IMR-90 (cell line): ENCODE data around the gene GDPD5. TPM values are rescaled to one million over a fixed set of nuclear protein-coding genes. Genes with fewer than 3 reads are reported as not detected.
A peak's percentile ranks its signal among the peaks of the same experiment; 100 is the strongest.

Experiments used
- ATAC-seq: fragments of 200-7000 bp; cut with Tn5 transposase; 2 replicates; pipeline ENCODE4 v1.9.1; 2020; ENCODE audit warnings: low read depth, mild to moderate bottlenecking, moderate library complexity
- BruUV-seq: library from RNA; stranded (reverse); fragments of 400-500 nt; replicated peaks from 2 replicates; lab custom pipeline; 2021; lab: Mats Ljungman, UMichigan
- CTCF ChIA-PET: fragments of 300-600 bp; formaldehyde crosslinking; extraction: SDS; loops from one replicate; lab custom pipeline; 2021; ENCODE audit warnings: antibody characterized with exemption; lab: Yijun Ruan, JAX
- POLR2A ChIA-PET: fragments of 300-600 bp; sonication (Branson Sonifier 250); formaldehyde crosslinking; loops from one replicate; lab custom pipeline; 2022; ENCODE audit warnings: antibody characterized with exemption; ENCODE audit not compliant: unreplicated experiment; lab: Charles Lee
- DNase-seq: peaks from one replicate; pipeline ENCODE4 v3.0.0; 2013
- H2AFZ ChIP-seq: replicated peaks from 2 replicates; pipeline ENCODE3; 2013; ENCODE audit warnings: low read length, mild to moderate bottlenecking; ENCODE audit not compliant: poor library complexity
- H2AK5ac ChIP-seq: 2 replicates; pipeline ENCODE4 v1.6.1; 2013; ENCODE audit warnings: low read depth, low read length, inconsistent platforms
- H2AK9ac ChIP-seq: replicated peaks from 2 replicates; pipeline ENCODE3; 2013; ENCODE audit warnings: mild to moderate bottlenecking, low read depth, low read length, moderate library complexity; ENCODE audit not compliant: poor library complexity
- H2BK120ac ChIP-seq: 2 replicates; pipeline ENCODE4 v1.6.1; 2013; ENCODE audit warnings: low read depth, low read length, inconsistent platforms
- H2BK15ac ChIP-seq: 3 replicates; pipeline ENCODE4 v1.6.1; 2013; ENCODE audit warnings: low read depth, low read length, inconsistent platforms
- H2BK20ac ChIP-seq: 2 replicates; pipeline ENCODE4 v1.6.1; 2013; ENCODE audit warnings: low read depth, mild to moderate bottlenecking, inconsistent platforms, low read length, moderate library complexity
- H2BK5ac ChIP-seq: 2 replicates; pipeline ENCODE4 v1.6.1; 2013; ENCODE audit warnings: mild to moderate bottlenecking, low read depth, low read length, inconsistent platforms; ENCODE audit not compliant: poor library complexity, severe bottlenecking
- H3K14ac ChIP-seq: replicated peaks from 2 replicates; pipeline ENCODE4 v1.6.1; 2013; ENCODE audit warnings: low read depth, low read length, inconsistent platforms
- H3K18ac ChIP-seq: 2 replicates; pipeline ENCODE4 v1.6.1; 2013; ENCODE audit warnings: low read depth, low read length, control low read depth
- H3K23ac ChIP-seq: 2 replicates; pipeline ENCODE4 v1.6.1; 2013; ENCODE audit warnings: low read depth, low read length, inconsistent platforms
- H3K27ac ChIP-seq: 2 replicates; pipeline ENCODE4 v1.5.1; 2013; ENCODE audit warnings: mild to moderate bottlenecking, control low read depth, low read length; ENCODE audit not compliant: insufficient read depth
- H3K27me3 ChIP-seq: 2 replicates; pipeline ENCODE4 v1.6.1; 2013; ENCODE audit warnings: low read length; ENCODE audit not compliant: control insufficient read depth, insufficient read depth
- H3K36me3 ChIP-seq: 2 replicates; pipeline ENCODE4 v1.6.1; 2013; ENCODE audit warnings: low read length, mixed read lengths; ENCODE audit not compliant: control insufficient read depth, insufficient read depth
- H3K4ac ChIP-seq: 2 replicates; pipeline ENCODE4 v1.6.1; 2013; ENCODE audit warnings: low read depth, low read length, inconsistent platforms
- H3K4me1 ChIP-seq: 2 replicates; pipeline ENCODE4 v1.6.1; 2013; ENCODE audit warnings: low read length, mixed read lengths; ENCODE audit not compliant: control insufficient read depth, insufficient read depth
- H3K4me2 ChIP-seq: 2 replicates; pipeline ENCODE4 v1.6.1; 2013; ENCODE audit warnings: low read depth, mild to moderate bottlenecking, control low read depth, low read length, moderate library complexity
- H3K4me3 ChIP-seq: 2 replicates; pipeline ENCODE4 v1.5.1; 2013; ENCODE audit warnings: low read depth, mild to moderate bottlenecking, control low read depth, low read length, moderate library complexity; ENCODE audit not compliant: insufficient read depth
- H3K56ac ChIP-seq: 2 replicates; pipeline ENCODE4 v1.6.1; 2013; ENCODE audit warnings: low read length, inconsistent platforms; ENCODE audit not compliant: insufficient read depth; ENCODE audit errors: extremely low read depth
- H3K79me1 ChIP-seq, 2 experiments: 2 replicates each; pipeline ENCODE4 v1.6.1; 2013; ENCODE audit warnings: low read length in 2 of 2, inconsistent platforms in 1 of 2, low read depth in 1 of 2
- H3K9ac ChIP-seq: 2 replicates; pipeline ENCODE4 v1.6.1; 2013; ENCODE audit warnings: low read depth, low read length, control low read depth
- H3K9me1 ChIP-seq: 2 replicates; pipeline ENCODE4 v1.6.1; 2013; ENCODE audit warnings: low read length, inconsistent platforms; ENCODE audit not compliant: insufficient read depth
- H3K9me3 ChIP-seq: 2 replicates; pipeline ENCODE4 v1.6.1; 2013; ENCODE audit warnings: low read length; ENCODE audit not compliant: control insufficient read depth, insufficient read depth
- H4K20me1 ChIP-seq: 2 replicates; pipeline ENCODE4 v1.6.1; 2013; ENCODE audit warnings: low read length, inconsistent platforms; ENCODE audit not compliant: insufficient read depth
- H4K5ac ChIP-seq: 2 replicates; pipeline ENCODE4 v1.6.1; 2013; ENCODE audit warnings: mild to moderate bottlenecking, low read depth, low read length, control low read depth
- H4K8ac ChIP-seq, 2 experiments: 2 replicates each; pipeline ENCODE4 v1.6.1; 2013; ENCODE audit warnings: low read depth in 2 of 2, low read length in 2 of 2, control low read depth in 1 of 2, inconsistent platforms in 1 of 2
- H4K91ac ChIP-seq: 2 replicates; pipeline ENCODE4 v1.6.1; 2013; ENCODE audit warnings: low read depth, low read length, inconsistent platforms; ENCODE audit not compliant: insufficient read depth
- MAFK ChIP-seq: IDR thresholded peaks from 2 replicates; pipeline ENCODE4 v1.6.1; 2012; ENCODE audit warnings: low read depth, low read length, improper control_type of control experiment
- RAD21 ChIP-seq: IDR thresholded peaks from 2 replicates; pipeline ENCODE4 v1.6.1; 2012; ENCODE audit warnings: low read length, improper control_type of control experiment
- RCOR1 ChIP-seq: IDR thresholded peaks from 2 replicates; pipeline ENCODE4 v1.6.1; 2012; ENCODE audit warnings: mild to moderate bottlenecking, low read length, improper control_type of control experiment; ENCODE audit not compliant: insufficient replicate concordance
- RFX5 ChIP-seq: IDR thresholded peaks from 2 replicates; pipeline ENCODE4 v1.8.0; 2012; ENCODE audit warnings: low read depth, mild to moderate bottlenecking, low read length, moderate library complexity
- SMC3 ChIP-seq: fragments of 150-350 bp; IDR thresholded peaks from 2 replicates; pipeline ENCODE4 v1.6.1; 2016; ENCODE audit warnings: low read depth, mild to moderate bottlenecking, antibody characterized with exemption, low read length, moderate library complexity
- WGBS, 2 experiments: methylation state at CpG; one replicate each; pipeline versions ENCODE4 v1.1.5 to v1.1.7; 2013; ENCODE audit warnings: missing lambda C conversion rate in 2 of 2; ENCODE audit not compliant: insufficient read length in 1 of 2; ENCODE audit errors: extremely low coverage in 2 of 2; 5-methylcytosine and 5-hydroxymethylcytosine counted together
- dilution Hi-C: fragments of 300-500 bp; cut with HindIII; formaldehyde crosslinking; loops from one replicate; pipeline ENCODE4 v1.14.3; 2018; ENCODE audit warnings: low sequenced_read_pairs; ENCODE audit not compliant: unreplicated experiment
- in situ Hi-C: fragments of 300-500 bp; cut with MboI; formaldehyde crosslinking; loops from 3 replicates; pipeline ENCODE4 v1.14.3; 2019; ENCODE audit warnings: low sequenced_read_pairs, inconsistent platforms, mixed read lengths
- intact Hi-C: fragments of 100-400 bp; cut with micrococcal nuclease; formaldehyde crosslinking; loops from 2 replicates; pipeline ENCODE4 v1.10.0; 2022
- polyA plus RNA-seq, 3 experiments: library from polyadenylated mRNA; depleted of rRNA; stranded (reverse); fragments of >200 nt; gene quantifications; 2 replicates each; pipeline ENCODE4 v1.2.3, GENCODE V29; 2012; ENCODE audit warnings: low replicate concordance in 1 of 3
- total RNA-seq: library from RNA; depleted of rRNA; stranded (reverse); fragments of >200 nt; gene quantifications from 2 replicates; pipeline ENCODE4 v1.2.3, GENCODE V29; 2012
- TF ChIP-seq, protein P1 (sequence below): conservative IDR thresholded peaks from 2 replicates; pipeline ENCODE4 v1.5.1; 2012; ENCODE audit warnings: mild to moderate bottlenecking, low read depth, low read length, improper control_type of control experiment

Gene GDPD5
- total and polyA plus RNA-seq, 2 of the 4 experiments (the other 2 are of a cell fraction) = 2.0 to 7.9 TPM

- no peaks in the 10 kb centered on the region for H3K9me3 ChIP-seq
- H3K27ac ChIP-seq = no peak overlapping the region
- H3K9ac ChIP-seq = no peak overlapping the region
- peaks cover 2% of the 10 kb centered on the region; the same call in 1 of the 2 replicates for H3K4me1 ChIP-seq
- H2BK5ac ChIP-seq = no peak overlapping the region
- H3K14ac ChIP-seq = no peak overlapping the region
- H2AK5ac ChIP-seq = no peak overlapping the region
- TF ChIP-seq RAD21 (peak; percentile 46), RFX5 (no peak), SMC3 (peak; percentile 38), RCOR1 (no peak), MAFK (no peak)
- TF ChIP-seq, protein P1, sequence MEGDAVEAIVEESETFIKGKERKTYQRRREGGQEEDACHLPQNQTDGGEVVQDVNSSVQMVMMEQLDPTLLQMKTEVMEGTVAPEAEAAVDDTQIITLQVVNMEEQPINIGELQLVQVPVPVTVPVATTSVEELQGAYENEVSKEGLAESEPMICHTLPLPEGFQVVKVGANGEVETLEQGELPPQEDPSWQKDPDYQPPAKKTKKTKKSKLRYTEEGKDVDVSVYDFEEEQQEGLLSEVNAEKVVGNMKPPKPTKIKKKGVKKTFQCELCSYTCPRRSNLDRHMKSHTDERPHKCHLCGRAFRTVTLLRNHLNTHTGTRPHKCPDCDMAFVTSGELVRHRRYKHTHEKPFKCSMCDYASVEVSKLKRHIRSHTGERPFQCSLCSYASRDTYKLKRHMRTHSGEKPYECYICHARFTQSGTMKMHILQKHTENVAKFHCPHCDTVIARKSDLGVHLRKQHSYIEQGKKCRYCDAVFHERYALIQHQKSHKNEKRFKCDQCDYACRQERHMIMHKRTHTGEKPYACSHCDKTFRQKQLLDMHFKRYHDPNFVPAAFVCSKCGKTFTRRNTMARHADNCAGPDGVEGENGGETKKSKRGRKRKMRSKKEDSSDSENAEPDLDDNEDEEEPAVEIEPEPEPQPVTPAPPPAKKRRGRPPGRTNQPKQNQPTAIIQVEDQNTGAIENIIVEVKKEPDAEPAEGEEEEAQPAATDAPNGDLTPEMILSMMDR = peak; percentile 40; the same call in 1 of the 2 replicates
- H4K91ac ChIP-seq = no peak overlapping the region
- peaks cover 26 to 42% of the 10 kb centered on the region in 2 experiments for H3K79me1 ChIP-seq
- no peak overlapping the region for H3K4me3 ChIP-seq
- H2AK9ac ChIP-seq = peak overlapping the region; percentile 33
- no TSS peak for BruUV-seq
- H3K36me3 ChIP-seq = peaks cover 50% of the 10 kb centered on the region
- no peak overlapping the region for H3K18ac ChIP-seq
- H2BK120ac ChIP-seq = no peak overlapping the region
- no peak overlapping the region for H4K5ac ChIP-seq
- 0 out of 4 replicates have a peak overlapping the region, but pooled peaks of 1 of the 2 experiments have one; percentile 6 for H4K8ac ChIP-seq
- H3K4ac ChIP-seq = no peak overlapping the region
- intact Hi-C loops = no loop called here
- H2BK15ac ChIP-seq = no peak overlapping the region
- in situ Hi-C loops = no loop called here
- H3K4me2 ChIP-seq = no peak overlapping the region
- no peak overlapping the region for H2BK20ac ChIP-seq
- H2AFZ ChIP-seq = peak overlapping the region; percentile 9
- H4K20me1 ChIP-seq = peaks cover 67% of the 10 kb centered on the region
- DNase-seq (no peak), ATAC-seq (peak; percentile 21)
- ChIA-PET POLR2A (interaction anchor here (0.7 to 2.0 kb wide), 3 partner anchors 10 to 17 kb away, joined by 3 to 8 read pairs (median 4); no protein-coding TSS in a partner anchor), CTCF (interaction anchor here (0.7 to 1.8 kb wide), 3 partner anchors 10 to 26 kb away, joined by 3 to 7 read pairs (median 4); no protein-coding TSS in a partner anchor)
- no peak overlapping the region for H3K23ac ChIP-seq
- whole genome bisulfite sequencing, 2 experiments = 62% methylated on average over 2 of the region's 12 CpGs; no CpG with 5 or more reads in 1 of the 2 experiments
- no peaks in the 10 kb centered on the region for H3K27me3 ChIP-seq
- no peak overlapping the region for H3K56ac ChIP-seq
- dilution Hi-C loops = no loop called here
- H3K9me1 ChIP-seq = no peaks in the 10 kb centered on the region
Observed at GRCh38 chr11:75574698-75575602, 49.2 kb upstream of the GDPD5 start.
